ENCODE measurements around the gene ZSCAN10.

DNA sequence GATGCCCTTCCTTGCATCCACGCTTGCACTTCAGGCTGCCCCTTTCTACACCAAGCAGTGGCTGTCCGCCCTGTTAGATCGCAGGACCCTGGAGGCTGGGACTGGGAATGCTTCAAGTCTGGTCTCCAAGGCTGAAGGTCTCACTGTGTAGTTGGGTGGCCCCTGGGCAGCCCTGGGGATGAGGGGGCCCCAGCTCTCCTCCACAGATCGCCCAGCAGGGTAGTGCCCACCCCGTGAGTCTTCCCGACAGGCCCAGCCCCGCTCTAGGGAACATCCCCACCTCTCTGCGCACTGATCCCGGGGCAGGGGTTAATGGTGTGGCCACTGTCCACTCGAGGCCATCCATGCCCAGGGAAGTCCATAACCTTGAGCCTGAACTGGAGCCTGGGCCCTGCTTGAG is 46.1 kb upstream of the ZSCAN10 start:
- TF ChIP-seq, protein P1, sequence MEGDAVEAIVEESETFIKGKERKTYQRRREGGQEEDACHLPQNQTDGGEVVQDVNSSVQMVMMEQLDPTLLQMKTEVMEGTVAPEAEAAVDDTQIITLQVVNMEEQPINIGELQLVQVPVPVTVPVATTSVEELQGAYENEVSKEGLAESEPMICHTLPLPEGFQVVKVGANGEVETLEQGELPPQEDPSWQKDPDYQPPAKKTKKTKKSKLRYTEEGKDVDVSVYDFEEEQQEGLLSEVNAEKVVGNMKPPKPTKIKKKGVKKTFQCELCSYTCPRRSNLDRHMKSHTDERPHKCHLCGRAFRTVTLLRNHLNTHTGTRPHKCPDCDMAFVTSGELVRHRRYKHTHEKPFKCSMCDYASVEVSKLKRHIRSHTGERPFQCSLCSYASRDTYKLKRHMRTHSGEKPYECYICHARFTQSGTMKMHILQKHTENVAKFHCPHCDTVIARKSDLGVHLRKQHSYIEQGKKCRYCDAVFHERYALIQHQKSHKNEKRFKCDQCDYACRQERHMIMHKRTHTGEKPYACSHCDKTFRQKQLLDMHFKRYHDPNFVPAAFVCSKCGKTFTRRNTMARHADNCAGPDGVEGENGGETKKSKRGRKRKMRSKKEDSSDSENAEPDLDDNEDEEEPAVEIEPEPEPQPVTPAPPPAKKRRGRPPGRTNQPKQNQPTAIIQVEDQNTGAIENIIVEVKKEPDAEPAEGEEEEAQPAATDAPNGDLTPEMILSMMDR (IDR thresholded peaks at IDR 0.05), result no peak
- no peak for TF ChIP-seq ZFX (IDR thresholded peaks at IDR 0.05; ENCODE audit: borderline replicate concordance)

Measured in 22Rv1 (cell line).